CD14-positive monocyte (primary cell): ENCODE results near the gene ZNF691. TPM values are rescaled to one million over a fixed set of nuclear protein-coding genes. Genes with fewer than 3 reads are reported as not detected.

Source experiments
- DNase-seq, 3 donors: peaks; one replicate each; pipeline ENCODE4 v3.0.0-alpha.2; 2011 to 2022
- H2AFZ ChIP-seq: 2 replicates; pipeline ENCODE4 v1.6.0; 2012; ENCODE audit warnings: mild to moderate bottlenecking, low read depth, low read length, inconsistent platforms; ENCODE audit not compliant: insufficient read depth, poor library complexity, severe bottlenecking
- H3K27ac ChIP-seq, 2 donors: 1 replicate in 1 of 2; 2 replicates in 1 of 2; pipeline ENCODE4 v1.5.1; 2012 to 2013; ENCODE audit warnings: low read length in 2 of 2, control low read depth in 1 of 2, inconsistent platforms in 1 of 2, low read depth in 1 of 2, mild to moderate bottlenecking in 1 of 2
- H3K27me3 ChIP-seq, 2 donors: one replicate each; pipeline versions ENCODE4 v1.6.0 to v1.6.1; 2011 to 2013; ENCODE audit warnings: low read length in 2 of 2; ENCODE audit not compliant: control insufficient read depth in 2 of 2, insufficient read depth in 2 of 2
- H3K36me3 ChIP-seq, 2 donors: replicated peaks in 1 of 2; 1 replicate in 1 of 2; 2 replicates in 1 of 2; pipeline versions ENCODE4 v1.5.1 to v1.6.1; 2012 to 2013; ENCODE audit warnings: low read length in 2 of 2, control low read depth in 1 of 2, inconsistent platforms in 1 of 2, mild to moderate bottlenecking in 1 of 2; ENCODE audit not compliant: insufficient read depth in 2 of 2, control insufficient read depth in 1 of 2
- H3K4me1 ChIP-seq, 2 donors: 1 replicate in 1 of 2; 2 replicates in 1 of 2; pipeline versions ENCODE4 v1.5.1 to v1.6.1; 2012 to 2013; ENCODE audit warnings: low read length in 2 of 2, control low read depth in 1 of 2, inconsistent platforms in 1 of 2, mild to moderate bottlenecking in 1 of 2, moderate library complexity in 1 of 2; ENCODE audit not compliant: insufficient read depth in 2 of 2, control insufficient read depth in 1 of 2
- H3K4me2 ChIP-seq: replicated peaks from 2 replicates; pipeline ENCODE3; 2012; ENCODE audit warnings: low read length, moderate library complexity, mild to moderate bottlenecking; ENCODE audit not compliant: poor library complexity, severe bottlenecking; ENCODE audit errors: extremely low read depth
- H3K4me3 ChIP-seq, 3 experiments: fragments of 200-600 bp in 1 of 3; sonication (generic) in 1 of 3; replicated peaks in 1 of 3; 1 replicate in 2 of 3; 2 replicates in 1 of 3; pipeline ENCODE4 v1.5.1; 2011 to 2013; ENCODE audit warnings: low read length in 3 of 3, mild to moderate bottlenecking in 3 of 3, control low read depth in 2 of 3, low read depth in 2 of 3, inconsistent platforms in 1 of 3, moderate library complexity in 1 of 3
- H3K79me2 ChIP-seq: 2 replicates; pipeline ENCODE4 v1.6.0; 2012; ENCODE audit warnings: mild to moderate bottlenecking, control low read depth, inconsistent platforms, low read length, moderate library complexity; ENCODE audit not compliant: insufficient read depth
- H3K9ac ChIP-seq: 2 replicates; pipeline ENCODE4 v1.6.0; 2017; ENCODE audit warnings: low read length, mild to moderate bottlenecking; ENCODE audit not compliant: insufficient read depth, poor library complexity, severe bottlenecking
- H3K9me3 ChIP-seq, 2 donors: replicated peaks in 1 of 2; 1 replicate in 1 of 2; 2 replicates in 1 of 2; pipeline versions ENCODE4 v1.5.1 to v1.6.1; 2012 to 2013; ENCODE audit warnings: low read length in 2 of 2, control low read depth in 1 of 2; ENCODE audit not compliant: control insufficient read depth in 1 of 2, insufficient read depth in 1 of 2
- H4K20me1 ChIP-seq: 2 replicates; pipeline ENCODE4 v1.6.0; 2012; ENCODE audit warnings: mild to moderate bottlenecking, low read length, control low read depth, moderate library complexity; ENCODE audit not compliant: insufficient read depth
- H3K27ac Mint-ChIP-seq, 7 donors: one replicate each; pipeline ENCODE4 v1.8.0; 2020; ENCODE audit warnings: mild to moderate bottlenecking in 7 of 7, mixed read lengths in 7 of 7, moderate library complexity in 6 of 7, inconsistent platforms in 2 of 7
- H3K27me3 Mint-ChIP-seq, 3 donors: one replicate each; pipeline ENCODE4 v1.8.0; 2021 to 2022; ENCODE audit warnings: low read depth in 3 of 3, mild to moderate bottlenecking in 3 of 3, mixed read lengths in 3 of 3, moderate library complexity in 3 of 3, inconsistent platforms in 1 of 3
- H3K36me3 Mint-ChIP-seq, 2 donors: one replicate each; pipeline ENCODE4 v1.8.0; 2020; ENCODE audit warnings: mixed read lengths in 2 of 2, inconsistent platforms in 1 of 2, mild to moderate bottlenecking in 1 of 2
- H3K4me1 Mint-ChIP-seq: one replicate; pipeline ENCODE4 v1.8.0; 2020; ENCODE audit warnings: mild to moderate bottlenecking, mixed read lengths
- H3K4me3 Mint-ChIP-seq, 2 donors: one replicate each; pipeline ENCODE4 v1.8.0; 2020; ENCODE audit warnings: mild to moderate bottlenecking in 2 of 2, mixed read lengths in 2 of 2, moderate library complexity in 1 of 2
- H3K9me3 Mint-ChIP-seq, 7 donors: one replicate each; pipeline ENCODE4 v1.8.0; 2020 to 2022; ENCODE audit warnings: mixed read lengths in 7 of 7, mild to moderate bottlenecking in 6 of 7, moderate library complexity in 6 of 7, inconsistent platforms in 2 of 7
- WGBS: methylation state at CpG from one replicate; pipeline ENCODE4 v1.1.5; 2013; ENCODE audit warnings: missing lambda C conversion rate; ENCODE audit not compliant: insufficient coverage; 5-methylcytosine and 5-hydroxymethylcytosine counted together
- intact Hi-C, 2 donors: fragments of 100-400 bp; cut with micrococcal nuclease; formaldehyde crosslinking; loops; one replicate each; pipeline versions ENCODE4 v1.15.0 to v1.15.1; 2023
- polyA plus RNA-seq, 3 donors: library from polyadenylated mRNA; depleted of rRNA in 1 of 3; unstranded in 2 of 3; stranded (reverse) in 1 of 3; fragments of 300-500 nt in 2 of 3; fragments of >200 nt in 1 of 3; fragmentation: Illumina TruSeq in 2 of 3; gene quantifications; 1 replicate in 2 of 3; 2 replicates in 1 of 3; pipeline ENCODE4 v1.2.3, GENCODE V29; 2012 to 2021
- TF ChIP-seq, protein P1 (sequence below): fragments of 200-600 bp; IDR thresholded peaks from one replicate; pipeline ENCODE4 v1.8.0; 2022; ENCODE audit warnings: antibody characterized with exemption, mild to moderate bottlenecking

ZNF691 gene
- polyA plus RNA-seq, 3 donors, result 1.3 to 6.7 (median 1.8) TPM

DNA sequence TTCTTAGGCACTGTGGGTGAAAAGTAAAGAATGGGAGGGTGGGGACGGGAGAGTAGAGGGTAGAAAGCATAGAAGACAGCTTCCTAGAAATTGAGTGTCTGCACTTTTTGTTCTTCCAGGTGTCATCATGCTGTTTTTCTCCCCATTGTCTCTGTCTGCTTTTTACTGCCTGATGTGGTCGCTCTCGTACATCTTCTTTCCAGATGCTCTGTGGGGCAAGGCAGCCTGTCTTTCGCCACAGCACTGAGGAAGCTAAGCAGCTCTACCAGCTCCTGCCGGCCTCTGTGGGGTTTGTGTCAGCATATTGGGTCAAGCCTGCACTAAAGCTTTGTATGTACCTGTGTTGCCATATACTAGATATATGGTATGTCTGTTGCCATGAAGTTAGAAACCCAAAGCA is 48.4 kb upstream of the ZNF691 start:
- Mint-ChIP-seq H3K36me3 (no peaks in the 10 kb centered on the region), H3K27me3 (peaks cover 2% of the 10 kb centered on the region in 3 donors), H3K4me3 (no peak overlapping the region), H3K9me3 (no peaks in the 10 kb centered on the region), H3K4me1 (no peaks in the 10 kb centered on the region), H3K27ac (no peak overlapping the region)
- Histone ChIP-seq H3K27ac (no peak overlapping the region), H2AFZ (no peak overlapping the region), H3K9me3 (no peaks in the 10 kb centered on the region), H3K4me1 (no peaks in the 10 kb centered on the region), H3K4me2 (no peak overlapping the region), H3K9ac (no peak overlapping the region), H3K27me3 (no peaks in the 10 kb centered on the region), H3K4me3 (no peak overlapping the region), H3K79me2 (no peaks in the 10 kb centered on the region), H3K36me3 (no peaks in the 10 kb centered on the region), H4K20me1 (no peaks in the 10 kb centered on the region)
- 90% methylated on average over 4 of the region's 5 CpGs for WGBS
- no peak for DNase-seq
- TF ChIP-seq, protein P1, sequence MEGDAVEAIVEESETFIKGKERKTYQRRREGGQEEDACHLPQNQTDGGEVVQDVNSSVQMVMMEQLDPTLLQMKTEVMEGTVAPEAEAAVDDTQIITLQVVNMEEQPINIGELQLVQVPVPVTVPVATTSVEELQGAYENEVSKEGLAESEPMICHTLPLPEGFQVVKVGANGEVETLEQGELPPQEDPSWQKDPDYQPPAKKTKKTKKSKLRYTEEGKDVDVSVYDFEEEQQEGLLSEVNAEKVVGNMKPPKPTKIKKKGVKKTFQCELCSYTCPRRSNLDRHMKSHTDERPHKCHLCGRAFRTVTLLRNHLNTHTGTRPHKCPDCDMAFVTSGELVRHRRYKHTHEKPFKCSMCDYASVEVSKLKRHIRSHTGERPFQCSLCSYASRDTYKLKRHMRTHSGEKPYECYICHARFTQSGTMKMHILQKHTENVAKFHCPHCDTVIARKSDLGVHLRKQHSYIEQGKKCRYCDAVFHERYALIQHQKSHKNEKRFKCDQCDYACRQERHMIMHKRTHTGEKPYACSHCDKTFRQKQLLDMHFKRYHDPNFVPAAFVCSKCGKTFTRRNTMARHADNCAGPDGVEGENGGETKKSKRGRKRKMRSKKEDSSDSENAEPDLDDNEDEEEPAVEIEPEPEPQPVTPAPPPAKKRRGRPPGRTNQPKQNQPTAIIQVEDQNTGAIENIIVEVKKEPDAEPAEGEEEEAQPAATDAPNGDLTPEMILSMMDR, result no peak
- intact Hi-C loops, result no loop called here

DNA sequence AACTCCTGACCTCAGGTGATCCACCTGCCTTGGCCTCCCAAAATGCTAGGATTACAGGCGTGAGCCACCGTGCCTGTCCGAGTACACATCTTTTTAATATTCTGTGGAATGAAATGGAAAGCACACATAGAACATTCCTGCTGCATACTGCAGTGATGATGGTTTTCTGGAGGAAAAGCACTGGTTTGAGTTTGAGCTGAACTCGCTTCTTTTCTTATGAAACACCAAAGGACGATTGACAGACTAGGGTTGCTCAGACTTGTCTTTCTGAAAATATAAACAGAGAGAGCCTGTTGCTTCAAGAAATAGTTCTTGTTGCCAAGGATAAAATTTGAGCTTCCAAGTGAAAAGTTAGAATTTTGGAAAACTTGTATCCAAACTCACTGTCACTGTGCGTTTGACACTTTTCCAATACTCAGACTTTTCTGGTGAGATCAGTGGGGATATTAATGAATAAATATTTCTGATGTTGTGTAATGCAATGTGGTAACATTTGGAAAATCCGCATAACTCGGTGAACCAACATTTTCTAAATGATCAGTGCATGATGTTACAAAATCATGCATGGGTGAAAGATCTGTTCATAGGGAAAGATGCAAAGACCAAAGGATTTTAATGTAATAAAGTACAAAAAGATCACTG is 44.5 kb upstream of the ZNF691 start:
- no peak overlapping the region for H3K4me3 Mint-ChIP-seq
- H3K27me3 Mint-ChIP-seq, result peaks cover 0 to 2% (median 2%) of the 10 kb centered on the region in 3 donors
- Histone ChIP-seq H4K20me1 (no peaks in the 10 kb centered on the region), H2AFZ (no peak overlapping the region), H3K4me1 (no peaks in the 10 kb centered on the region), H3K9me3 (peaks cover 0 to 11% of the 10 kb centered on the region in 2 donors), H3K4me2 (no peak overlapping the region), H3K4me3 (no peak overlapping the region), H3K36me3 (peaks cover 0 to 22% of the 10 kb centered on the region in 2 donors), H3K27ac (no peak overlapping the region), H3K27me3 (no peaks in the 10 kb centered on the region), H3K79me2 (no peaks in the 10 kb centered on the region), H3K9ac (no peak overlapping the region)
- no peak for DNase-seq
- H3K9me3 Mint-ChIP-seq, result peaks cover 5 to 16% (median 12%) of the 10 kb centered on the region in 7 donors
- intact Hi-C loops, result no loop called here
- peaks cover 21 to 26% of the 10 kb centered on the region in 2 donors for H3K36me3 Mint-ChIP-seq
- TF ChIP-seq, protein P1, result no peak
- WGBS, result 100% methylated on average over 5 of the region's 8 CpGs
- no peak overlapping the region for H3K27ac Mint-ChIP-seq
- no peaks in the 10 kb centered on the region for H3K4me1 Mint-ChIP-seq
